ENCODE data around the gene LBHD2. TPM values are rescaled to one million over a fixed set of nuclear protein-coding genes. Genes with fewer than 3 reads are reported as not detected.
A peak's percentile ranks its signal among the peaks of the same experiment; 100 is the strongest.

Gene LBHD2
- total and polyA plus RNA-seq, 2 of the 8 experiments (the other 6 are each of a cell fraction or from before 2014, with no cell fraction given): not detected

DNA sequence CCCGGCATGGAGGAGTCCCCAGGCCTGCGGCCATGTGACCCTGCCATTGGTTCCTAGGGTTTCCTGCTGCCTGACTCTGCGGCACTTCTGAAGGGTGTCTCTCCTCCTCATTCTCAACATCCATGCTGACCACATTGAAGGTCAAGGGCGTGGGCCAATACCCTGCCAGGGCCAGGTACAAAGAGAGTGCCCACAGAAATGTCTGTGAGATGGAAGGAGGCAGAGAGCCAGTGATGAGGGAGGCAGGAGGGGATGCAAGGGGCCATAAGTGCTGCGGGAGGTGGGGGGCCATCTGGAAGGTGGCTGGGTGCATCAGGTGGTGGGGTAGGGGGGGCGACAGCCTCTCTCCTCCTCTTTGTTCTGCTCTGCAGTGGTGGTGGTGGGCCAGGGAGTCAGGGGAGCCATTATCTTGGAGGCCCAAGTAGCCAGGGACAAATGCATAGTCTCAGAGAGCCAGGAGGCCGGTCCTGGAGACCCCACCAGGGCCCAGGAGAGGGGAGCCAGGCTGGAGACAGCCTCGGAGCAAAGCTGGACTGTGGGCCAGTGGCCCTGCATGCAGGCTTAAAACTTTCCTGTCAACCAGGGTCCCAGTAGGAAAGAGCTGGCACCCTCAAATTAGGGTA, 13.6 kb upstream of the LBHD2 start:
- no peak overlapping the region for H3K56ac ChIP-seq (replicated peaks; ENCODE audit: insufficient read length, low read depth, low read length)
- no peak overlapping the region for H3K4me3 ChIP-seq (ENCODE audit: extremely low read depth in 1 of 4, insufficient read depth in 2 of 4, low read depth in 3 of 4, low read length in 4 of 4)
- no peaks in the 10 kb centered on the region for H3K36me3 ChIP-seq (ENCODE audit: control insufficient read depth in 2 of 4, insufficient read depth in 4 of 4, low read length in 3 of 4)
- H4K20me1 ChIP-seq (replicated peaks in 1 of 2; ENCODE audit: control insufficient read depth in 1 of 2, insufficient read depth in 2 of 2, low read length in 2 of 2): no peaks in the 10 kb centered on the region
- H3K79me2 ChIP-seq (ENCODE audit: control insufficient read depth in 1 of 2, insufficient read depth in 2 of 2, low read length in 2 of 2): no peaks in the 10 kb centered on the region
- H3K14ac ChIP-seq (ENCODE audit: insufficient read length): no peak overlapping the region
- no peak overlapping the region for H2BK20ac ChIP-seq (ENCODE audit: low read length)
- H3K9ac ChIP-seq (replicated peaks in 1 of 4; ENCODE audit: extremely low read depth in 1 of 4, low read depth in 3 of 4, low read length in 3 of 4): no peak overlapping the region
- H3K23me2 ChIP-seq (ENCODE audit: low read depth, low read length): peaks cover 5% of the 10 kb centered on the region; the same call in 1 of the 2 replicates
- H3K18ac ChIP-seq (ENCODE audit: extremely low read depth, low read length): no peak overlapping the region
- no peak overlapping the region for H3K4ac ChIP-seq (replicated peaks; ENCODE audit: insufficient read length, low read depth, low read length)
- no peak overlapping the region for H2AK5ac ChIP-seq (ENCODE audit: low read depth, low read length)
- FAIRE-seq (no peak), DNase-seq (ENCODE audit: low read depth in 1 of 2, low spot score in 2 of 2) (no peak)
- H2BK15ac ChIP-seq (ENCODE audit: low read length): no peak overlapping the region
- H2AFZ ChIP-seq (ENCODE audit: low read length): peak overlapping the region; percentile 76
- no peak overlapping the region for H4K5ac ChIP-seq (ENCODE audit: insufficient read length, low read depth, low read length)
- H4K91ac ChIP-seq (replicated peaks; ENCODE audit: insufficient read length, low read length): peak overlapping the region; percentile 66
- no peaks in the 10 kb centered on the region for H3K9me3 ChIP-seq (ENCODE audit: insufficient read depth in 2 of 2, low read depth in 1 of 2, low read length in 1 of 2)
- 0 out of 2 replicates have a peak overlapping the region, but pooled peaks have one; percentile 60 for H2BK12ac ChIP-seq (ENCODE audit: low read depth, low read length)
- ChIA-PET POLR2A (ENCODE audit: partially characterized antibody) (no interaction called here), CTCF (ENCODE audit: partially characterized antibody) (interaction anchor here (1.0 to 2.2 kb wide), 5 partner anchors 9 to 203 kb away, joined by 3 to 9 read pairs (median 5); no protein-coding TSS in a partner anchor)
- H3K27ac ChIP-seq (ENCODE audit: low read depth, low read length): no peak overlapping the region
- WGBS, 2 experiments (ENCODE audit: extremely low coverage in 1 of 2, insufficient coverage in 1 of 2, insufficient read length in 1 of 2, insufficient replicate concordance in 2 of 2, low coverage in 1 of 2, low lambda C conversion rate in 2 of 2, missing lambda C conversion rate in 1 of 2): 81% methylated on average over 7 of the region's 8 CpGs; no CpG with 5 or more reads in 1 of the 2 experiments
- H3K4me2 ChIP-seq (ENCODE audit: insufficient read depth in 1 of 2, low read depth in 2 of 2, low read length in 2 of 2): no peak overlapping the region
- peaks cover 0 to 6% (median 2%) of the 10 kb centered on the region in 4 experiments; a peak in 2 of 7 replicates for H3K4me1 ChIP-seq (replicated peaks in 1 of 4; ENCODE audit: control insufficient read depth in 3 of 4, insufficient read depth in 4 of 4, low read length in 3 of 4)
- H3K27me3 ChIP-seq (replicated peaks in 1 of 4; ENCODE audit: control insufficient read depth in 3 of 4, extremely low read depth in 1 of 4, insufficient read depth in 3 of 4, low read length in 3 of 4): peaks cover 0 to 9% (median 2%) of the 10 kb centered on the region in 4 experiments; a peak in 1 of 7 replicates
- peak overlapping the region; percentile 11 for H4K8ac ChIP-seq (ENCODE audit: extremely low read depth, insufficient read depth, low read length)
- H3K79me1 ChIP-seq (ENCODE audit: low read depth, low read length): no peaks in the 10 kb centered on the region; the same call in 1 of the 2 replicates
- H3K23ac ChIP-seq (ENCODE audit: insufficient read length): no peak overlapping the region
- no peak overlapping the region for H2BK120ac ChIP-seq (replicated peaks; ENCODE audit: low read depth, low read length)
- no peak overlapping the region for H2BK5ac ChIP-seq (ENCODE audit: low read depth, low read length)
- TF ChIP-seq EP300 (IDR thresholded peaks at IDR 0.05; ENCODE audit: borderline replicate concordance in 1 of 2, low read depth in 2 of 2, low read length in 2 of 2): no peak
- TF ChIP-seq CHD1 (IDR thresholded peaks at IDR 0.05; ENCODE audit: low read depth, low read length): no peak
- TF ChIP-seq POU5F1 (IDR thresholded peaks at IDR 0.05; ENCODE audit: low read depth, low read length): no peak
- TF ChIP-seq NANOG (IDR thresholded peaks at IDR 0.05; ENCODE audit: insufficient read depth, low read depth, low read length, poor library complexity, severe bottlenecking): no peak
- TF ChIP-seq ASH2L (IDR thresholded peaks at IDR 0.05; ENCODE audit: low read length): no peak
- TF ChIP-seq POLR2A (IDR thresholded peaks at IDR 0.05; ENCODE audit: control extremely low read depth in 1 of 2, low read depth in 2 of 2, low read length in 2 of 2): no peak
- TF ChIP-seq FOSL1 (IDR thresholded peaks at IDR 0.05; ENCODE audit: insufficient read depth, low read depth, low read length): no peak
- no peak for TF ChIP-seq TAF1 (IDR thresholded peaks at IDR 0.05; ENCODE audit: low read depth, low read length)
- no peak for TF ChIP-seq SP1 (IDR thresholded peaks at IDR 0.05; ENCODE audit: low read depth, low read length)
- no peak for TF ChIP-seq RBBP5 (IDR thresholded peaks at IDR 0.05; ENCODE audit: borderline replicate concordance, low read depth, low read length)
- no peak for TF ChIP-seq POLR2AphosphoS5 (IDR thresholded peaks at IDR 0.05; ENCODE audit: low read depth, low read length)
- TF ChIP-seq SP2 (IDR thresholded peaks at IDR 0.05; ENCODE audit: low read length): no peak
- TF ChIP-seq SRF (IDR thresholded peaks at IDR 0.05; ENCODE audit: low read depth, low read length): no peak
- no peak for TF ChIP-seq RXRA (IDR thresholded peaks at IDR 0.05; ENCODE audit: insufficient read depth, low read depth, low read length)
